Measurements from ENCODE around the gene ROMO1. TPM values are rescaled to one million over a fixed set of nuclear protein-coding genes. Genes with fewer than 3 reads are reported as not detected.

The ROMO1 gene
- total RNA-seq, 1 donor from 2014 or later: 131 TPM

GRCh38 chr20:35653893-35654292 is 45.3 kb upstream of the ROMO1 start:
- peaks cover 14% of the 10 kb centered on the region for H3K4me1 Mint-ChIP-seq (ENCODE audit: unreplicated experiment)
- H3K27ac Mint-ChIP-seq: no peak overlapping the region
- no peaks in the 10 kb centered on the region for H3K27me3 Mint-ChIP-seq
- H3K36me3 Mint-ChIP-seq: peaks cover 13% of the 10 kb centered on the region
- no peak overlapping the region for H3K4me3 Mint-ChIP-seq
- no peak for DNase-seq (ENCODE audit: extremely low spot score, unreplicated experiment)
- TF ChIP-seq CTCF (conservative IDR thresholded peaks at IDR 0.05): no peak
- no peaks in the 10 kb centered on the region for H3K9me3 Mint-ChIP-seq

- H3K4me1 Mint-ChIP-seq (ENCODE audit: unreplicated experiment): peaks cover 19% of the 10 kb centered on the region
- no peak for TF ChIP-seq CTCF (conservative IDR thresholded peaks at IDR 0.05)
- peaks cover 13% of the 10 kb centered on the region for H3K36me3 Mint-ChIP-seq
- H3K4me3 Mint-ChIP-seq: no peak overlapping the region
- no peak for DNase-seq (ENCODE audit: extremely low spot score, unreplicated experiment)
- H3K27me3 Mint-ChIP-seq: no peaks in the 10 kb centered on the region
- no peak overlapping the region for H3K27ac Mint-ChIP-seq
- no peaks in the 10 kb centered on the region for H3K9me3 Mint-ChIP-seq
Observed at GRCh38 chr20:35654415-35654814, 44.8 kb upstream of the ROMO1 start.

GRCh38 chr20:35657271-35657670 is 41.9 kb upstream of the ROMO1 start:
- Mint-ChIP-seq H3K27ac (peak overlapping the region; percentile 18), H3K36me3 (peaks cover 11% of the 10 kb centered on the region), H3K4me1 (ENCODE audit: unreplicated experiment) (peaks cover 38% of the 10 kb centered on the region), H3K9me3 (no peaks in the 10 kb centered on the region), H3K27me3 (no peaks in the 10 kb centered on the region), H3K4me3 (peak overlapping the region; percentile 1)
- no peak for DNase-seq (ENCODE audit: extremely low spot score, unreplicated experiment)
- TF ChIP-seq CTCF (conservative IDR thresholded peaks at IDR 0.05): no peak

- H3K4me3 Mint-ChIP-seq: peak overlapping the region; percentile 52
- no peaks in the 10 kb centered on the region for H3K9me3 Mint-ChIP-seq
- DNase-seq (ENCODE audit: extremely low spot score, unreplicated experiment): no peak
- H3K4me1 Mint-ChIP-seq (ENCODE audit: unreplicated experiment): peaks cover 52% of the 10 kb centered on the region
- H3K36me3 Mint-ChIP-seq: peaks cover 13% of the 10 kb centered on the region
- H3K27ac Mint-ChIP-seq: peak overlapping the region; percentile 61
- TF ChIP-seq CTCF (conservative IDR thresholded peaks at IDR 0.05): no peak
- no peaks in the 10 kb centered on the region for H3K27me3 Mint-ChIP-seq
Observed at GRCh38 chr20:35660122-35660937, 38.9 kb upstream of the ROMO1 start.

GRCh38 chr20:35661053-35661452 is 38.2 kb upstream of the ROMO1 start:
- Mint-ChIP-seq H3K4me1 (ENCODE audit: unreplicated experiment) (peaks cover 52% of the 10 kb centered on the region), H3K9me3 (no peaks in the 10 kb centered on the region), H3K36me3 (peaks cover 13% of the 10 kb centered on the region), H3K27me3 (no peaks in the 10 kb centered on the region), H3K4me3 (peak overlapping the region; percentile 98), H3K27ac (peak overlapping the region; percentile 99)
- DNase-seq (ENCODE audit: extremely low spot score, unreplicated experiment): no peak
- no peak for TF ChIP-seq CTCF (conservative IDR thresholded peaks at IDR 0.05)
